ENCODE data around the gene HSPH1. TPM values are rescaled to one million over a fixed set of nuclear protein-coding genes. Genes with fewer than 3 reads are reported as not detected.

HSPH1 gene
- polyA plus RNA-seq, 1 donor from 2014 or later = 112 TPM

DNA sequence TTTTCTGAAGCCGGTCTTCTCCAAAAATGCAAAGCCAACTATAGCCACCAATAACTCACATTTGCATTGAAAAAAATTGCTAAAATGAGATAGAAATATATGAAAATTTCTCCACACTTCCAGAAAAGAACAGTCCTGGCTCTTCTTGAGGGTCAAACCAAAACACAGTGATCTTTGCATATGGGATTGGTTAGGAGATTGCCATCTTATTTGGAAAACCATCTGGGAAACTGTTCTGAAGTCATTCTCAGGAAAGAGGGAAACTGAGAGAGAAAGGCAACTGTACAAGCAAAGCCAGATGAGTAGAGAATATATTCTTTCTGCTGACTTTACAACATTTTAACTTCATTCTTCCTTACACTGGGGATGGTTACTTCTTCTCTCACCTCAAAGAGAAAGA is 54.6 kb downstream of the HSPH1 start:
- Histone ChIP-seq H3K9me3 (ENCODE audit: low read length) (no peaks in the 10 kb centered on the region), H3K9me2 (ENCODE audit: insufficient read depth, low read length) (no peaks in the 10 kb centered on the region), H3K36me3 (ENCODE audit: insufficient read depth, low read length) (no peaks in the 10 kb centered on the region), H3K4me2 (ENCODE audit: low read length) (no peak overlapping the region), H3K27me3 (ENCODE audit: insufficient read depth, low read depth, low read length) (no peaks in the 10 kb centered on the region), H3K9ac (ENCODE audit: low read length) (no peak overlapping the region), H3K79me2 (replicated peaks; ENCODE audit: insufficient read depth, low read length) (no peaks in the 10 kb centered on the region), H2AFZ (ENCODE audit: low read depth, low read length) (no peak overlapping the region), H4K20me1 (ENCODE audit: insufficient read depth) (no peaks in the 10 kb centered on the region), H3K4me3 (ENCODE audit: low read length) (no peak overlapping the region), H3F3A (ENCODE audit: insufficient read depth, low read length, poor library complexity, severe bottlenecking) (no peaks in the 10 kb centered on the region), H3K27ac (ENCODE audit: low read length) (no peak overlapping the region)
- TF ChIP-seq, protein P1, sequence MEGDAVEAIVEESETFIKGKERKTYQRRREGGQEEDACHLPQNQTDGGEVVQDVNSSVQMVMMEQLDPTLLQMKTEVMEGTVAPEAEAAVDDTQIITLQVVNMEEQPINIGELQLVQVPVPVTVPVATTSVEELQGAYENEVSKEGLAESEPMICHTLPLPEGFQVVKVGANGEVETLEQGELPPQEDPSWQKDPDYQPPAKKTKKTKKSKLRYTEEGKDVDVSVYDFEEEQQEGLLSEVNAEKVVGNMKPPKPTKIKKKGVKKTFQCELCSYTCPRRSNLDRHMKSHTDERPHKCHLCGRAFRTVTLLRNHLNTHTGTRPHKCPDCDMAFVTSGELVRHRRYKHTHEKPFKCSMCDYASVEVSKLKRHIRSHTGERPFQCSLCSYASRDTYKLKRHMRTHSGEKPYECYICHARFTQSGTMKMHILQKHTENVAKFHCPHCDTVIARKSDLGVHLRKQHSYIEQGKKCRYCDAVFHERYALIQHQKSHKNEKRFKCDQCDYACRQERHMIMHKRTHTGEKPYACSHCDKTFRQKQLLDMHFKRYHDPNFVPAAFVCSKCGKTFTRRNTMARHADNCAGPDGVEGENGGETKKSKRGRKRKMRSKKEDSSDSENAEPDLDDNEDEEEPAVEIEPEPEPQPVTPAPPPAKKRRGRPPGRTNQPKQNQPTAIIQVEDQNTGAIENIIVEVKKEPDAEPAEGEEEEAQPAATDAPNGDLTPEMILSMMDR (IDR thresholded peaks at IDR 0.05; ENCODE audit: poor library complexity, severe bottlenecking) = no peak
- no peak for TF ChIP-seq EZH2 (IDR thresholded peaks at IDR 0.05; ENCODE audit: borderline replicate concordance, insufficient read depth, low read length, poor library complexity, severe bottlenecking)
- no peak for TF ChIP-seq EP300 (conservative IDR thresholded peaks at IDR 0.05; ENCODE audit: poor library complexity, severe bottlenecking)
- TF ChIP-seq, protein P2, sequence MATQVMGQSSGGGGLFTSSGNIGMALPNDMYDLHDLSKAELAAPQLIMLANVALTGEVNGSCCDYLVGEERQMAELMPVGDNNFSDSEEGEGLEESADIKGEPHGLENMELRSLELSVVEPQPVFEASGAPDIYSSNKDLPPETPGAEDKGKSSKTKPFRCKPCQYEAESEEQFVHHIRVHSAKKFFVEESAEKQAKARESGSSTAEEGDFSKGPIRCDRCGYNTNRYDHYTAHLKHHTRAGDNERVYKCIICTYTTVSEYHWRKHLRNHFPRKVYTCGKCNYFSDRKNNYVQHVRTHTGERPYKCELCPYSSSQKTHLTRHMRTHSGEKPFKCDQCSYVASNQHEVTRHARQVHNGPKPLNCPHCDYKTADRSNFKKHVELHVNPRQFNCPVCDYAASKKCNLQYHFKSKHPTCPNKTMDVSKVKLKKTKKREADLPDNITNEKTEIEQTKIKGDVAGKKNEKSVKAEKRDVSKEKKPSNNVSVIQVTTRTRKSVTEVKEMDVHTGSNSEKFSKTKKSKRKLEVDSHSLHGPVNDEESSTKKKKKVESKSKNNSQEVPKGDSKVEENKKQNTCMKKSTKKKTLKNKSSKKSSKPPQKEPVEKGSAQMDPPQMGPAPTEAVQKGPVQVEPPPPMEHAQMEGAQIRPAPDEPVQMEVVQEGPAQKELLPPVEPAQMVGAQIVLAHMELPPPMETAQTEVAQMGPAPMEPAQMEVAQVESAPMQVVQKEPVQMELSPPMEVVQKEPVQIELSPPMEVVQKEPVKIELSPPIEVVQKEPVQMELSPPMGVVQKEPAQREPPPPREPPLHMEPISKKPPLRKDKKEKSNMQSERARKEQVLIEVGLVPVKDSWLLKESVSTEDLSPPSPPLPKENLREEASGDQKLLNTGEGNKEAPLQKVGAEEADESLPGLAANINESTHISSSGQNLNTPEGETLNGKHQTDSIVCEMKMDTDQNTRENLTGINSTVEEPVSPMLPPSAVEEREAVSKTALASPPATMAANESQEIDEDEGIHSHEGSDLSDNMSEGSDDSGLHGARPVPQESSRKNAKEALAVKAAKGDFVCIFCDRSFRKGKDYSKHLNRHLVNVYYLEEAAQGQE (IDR thresholded peaks at IDR 0.05; ENCODE audit: borderline replicate concordance) = no peak
- no peak for TF ChIP-seq SMC3 (conservative IDR thresholded peaks at IDR 0.05; ENCODE audit: poor library complexity)
- TF ChIP-seq TAF1 (IDR thresholded peaks at IDR 0.05; ENCODE audit: low read depth) = no peak
- TF ChIP-seq RAD21 (conservative IDR thresholded peaks at IDR 0.05) = no peak
- no peak for TF ChIP-seq POLR2AphosphoS5 (IDR thresholded peaks at IDR 0.05)
- TF ChIP-seq MXI1 (conservative IDR thresholded peaks at IDR 0.05; ENCODE audit: poor library complexity, severe bottlenecking) = no peak

DNA sequence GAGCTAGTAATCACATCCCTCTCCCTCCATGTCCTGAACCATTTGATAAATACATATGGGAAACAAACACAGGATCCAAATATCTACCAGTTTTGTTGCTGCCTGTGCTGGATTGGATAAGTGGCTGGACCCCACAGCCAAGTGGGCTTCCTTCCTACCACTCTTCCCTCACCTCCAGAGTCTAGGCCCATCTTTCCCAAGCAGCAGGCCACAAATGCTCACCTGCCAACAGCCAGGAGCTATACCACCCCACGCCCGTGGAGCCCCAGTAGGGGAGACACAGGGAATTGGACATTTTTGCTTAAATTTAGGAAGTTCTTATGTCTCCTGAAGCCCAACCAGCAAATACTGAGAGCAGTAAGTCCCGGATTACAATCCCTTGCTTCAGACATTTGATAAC is 55.8 kb downstream of the HSPH1 start:
- no peaks in the 10 kb centered on the region for H3K27me3 ChIP-seq (ENCODE audit: insufficient read depth, low read depth, low read length)
- no peaks in the 10 kb centered on the region for H3K9me2 ChIP-seq (ENCODE audit: insufficient read depth, low read length)
- H3K9ac ChIP-seq (ENCODE audit: low read length) = no peak overlapping the region
- TF ChIP-seq EZH2 (IDR thresholded peaks at IDR 0.05; ENCODE audit: borderline replicate concordance, insufficient read depth, low read length, poor library complexity, severe bottlenecking) (no peak), POLR2AphosphoS5 (IDR thresholded peaks at IDR 0.05) (no peak), TAF1 (IDR thresholded peaks at IDR 0.05; ENCODE audit: low read depth) (no peak), RAD21 (conservative IDR thresholded peaks at IDR 0.05) (no peak), SMC3 (conservative IDR thresholded peaks at IDR 0.05; ENCODE audit: poor library complexity) (no peak)
- TF ChIP-seq, protein P2 (IDR thresholded peaks at IDR 0.05; ENCODE audit: borderline replicate concordance) = no peak
- TF ChIP-seq, protein P1 (IDR thresholded peaks at IDR 0.05; ENCODE audit: poor library complexity, severe bottlenecking) = no peak
- no peak overlapping the region for H2AFZ ChIP-seq (ENCODE audit: low read depth, low read length)
- H4K20me1 ChIP-seq (ENCODE audit: insufficient read depth) = no peaks in the 10 kb centered on the region
- H3F3A ChIP-seq (ENCODE audit: insufficient read depth, low read length, poor library complexity, severe bottlenecking) = no peaks in the 10 kb centered on the region
- H3K4me3 ChIP-seq (ENCODE audit: low read length) = no peak overlapping the region
- H3K27ac ChIP-seq (ENCODE audit: low read length) = no peak overlapping the region
- H3K9me3 ChIP-seq (ENCODE audit: low read length) = no peaks in the 10 kb centered on the region
- H3K79me2 ChIP-seq (replicated peaks; ENCODE audit: insufficient read depth, low read length) = no peaks in the 10 kb centered on the region
- no peaks in the 10 kb centered on the region for H3K36me3 ChIP-seq (ENCODE audit: insufficient read depth, low read length)
- H3K4me2 ChIP-seq (ENCODE audit: low read length) = no peak overlapping the region

Data from neural cell (in vitro differentiated cells).